NCI-H2171 (cell line): ENCODE results near the gene GPR62.
"Not testable (repeated sequence)": the region's sequence is repeated elsewhere in the genome, so short reads cannot be mapped to it uniquely, and the experiment has no call there.

Experiments
- DNase-seq: peaks from one replicate; lab custom pipeline; 2025; lab: John Stamatoyannopoulos, UW

Gene GPR62

DNA sequence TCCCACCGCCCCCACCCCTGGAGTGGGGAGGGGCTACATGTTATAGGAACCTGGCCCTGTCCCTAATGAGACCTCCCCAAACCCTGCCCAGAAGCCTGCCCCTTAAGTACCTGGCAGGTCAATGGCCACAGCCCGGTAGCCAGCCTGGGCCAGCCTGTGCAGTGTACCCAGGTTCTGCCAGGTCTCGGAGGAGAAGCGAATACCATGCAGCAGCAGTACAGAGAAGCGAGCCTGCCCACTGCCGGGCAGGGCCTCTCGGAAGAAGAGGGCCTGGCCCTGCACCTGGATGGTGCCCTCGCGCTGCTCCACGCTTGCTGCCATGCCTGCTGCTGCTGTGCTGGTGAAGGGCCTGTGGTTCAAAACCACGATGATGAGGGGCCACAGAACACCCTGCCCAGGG is 16.2 kb downstream of the GPR62 start:
- no peak for DNase-seq

DNA sequence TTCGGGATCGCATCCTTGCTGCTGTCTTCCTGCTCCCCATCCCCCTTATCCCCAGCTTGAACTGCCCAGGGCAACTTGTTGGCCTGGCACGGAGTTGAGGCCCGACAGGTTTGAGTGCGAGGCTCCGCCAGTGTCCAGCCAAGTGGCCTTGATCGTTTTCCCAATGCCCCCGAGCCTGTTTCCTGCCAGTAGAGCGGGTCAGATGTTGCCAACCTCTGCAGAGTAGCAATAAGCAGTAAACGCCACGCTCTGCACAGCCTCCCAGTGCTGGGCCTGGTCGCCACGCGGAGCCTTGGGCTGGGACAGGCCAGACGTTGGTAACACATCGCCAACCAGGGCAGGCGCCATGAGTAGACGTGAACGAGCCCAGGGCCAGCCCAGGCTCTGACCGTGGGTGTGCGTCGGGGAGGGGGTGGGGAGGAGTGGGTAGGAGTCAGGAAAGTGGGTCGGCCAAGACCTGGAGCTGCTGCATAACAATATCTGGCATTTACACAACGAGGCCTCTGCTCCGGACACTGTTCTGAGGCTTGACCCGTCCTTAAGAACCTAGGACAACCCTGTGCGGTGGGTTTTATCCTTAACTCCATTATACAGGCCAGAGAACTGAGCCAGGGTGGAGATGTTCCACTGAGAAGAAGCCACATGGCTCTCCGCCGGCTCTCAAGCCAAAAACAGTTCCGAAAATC is 19.2 kb downstream of the GPR62 start:
- DNase-seq = no peak

DNA sequence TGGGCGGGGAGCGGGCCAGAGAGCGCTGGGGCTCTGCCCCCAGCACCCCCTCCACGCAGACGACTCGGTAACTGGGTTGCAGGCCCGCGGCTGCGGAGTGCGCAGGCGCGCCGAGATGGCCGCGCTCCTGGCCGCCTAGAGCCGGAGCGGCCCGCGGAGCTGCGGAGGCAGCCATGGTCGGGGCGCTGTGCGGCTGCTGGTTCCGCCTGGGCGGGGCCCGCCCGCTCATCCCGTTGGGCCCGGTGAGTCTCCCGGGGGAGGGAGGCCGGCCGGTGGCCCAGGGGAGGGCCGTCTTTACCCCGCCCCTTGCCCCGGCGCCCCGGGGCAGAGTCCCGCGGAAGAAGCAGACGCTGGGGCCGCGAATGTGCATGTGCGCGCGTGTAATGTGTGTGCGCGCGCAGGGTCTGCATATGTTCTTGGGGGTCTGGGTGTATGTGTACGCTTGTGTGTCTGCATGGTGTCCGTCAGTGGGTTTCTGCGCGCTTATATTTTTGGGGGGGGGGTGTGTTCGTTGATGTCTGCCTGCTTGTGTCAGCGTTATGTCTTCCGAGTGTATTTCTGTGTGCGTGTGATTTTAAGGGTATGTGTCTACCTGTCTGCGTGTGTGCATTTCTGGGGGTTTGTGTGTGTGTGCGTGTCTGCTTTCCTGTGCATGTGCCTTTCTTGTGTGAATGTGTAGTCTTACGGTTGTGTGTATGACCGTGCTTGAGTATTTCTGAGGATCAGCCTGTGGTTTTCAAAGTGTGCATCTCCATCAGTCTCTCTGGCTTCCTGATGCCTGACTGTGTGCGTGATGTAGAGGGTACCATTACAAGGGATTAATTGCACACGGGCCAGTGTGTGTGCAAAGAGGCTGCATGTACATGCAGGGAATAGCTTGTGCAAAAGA is 20.0 kb downstream of the GPR62 start, which contains the start of gene ABHD14A:
TSS of gene ABHD14A (plus strand) at position 102 of the 889 bp plus-strand sequence. CDS start at position 174, 72 bp downstream.
- no peak for DNase-seq

DNA sequence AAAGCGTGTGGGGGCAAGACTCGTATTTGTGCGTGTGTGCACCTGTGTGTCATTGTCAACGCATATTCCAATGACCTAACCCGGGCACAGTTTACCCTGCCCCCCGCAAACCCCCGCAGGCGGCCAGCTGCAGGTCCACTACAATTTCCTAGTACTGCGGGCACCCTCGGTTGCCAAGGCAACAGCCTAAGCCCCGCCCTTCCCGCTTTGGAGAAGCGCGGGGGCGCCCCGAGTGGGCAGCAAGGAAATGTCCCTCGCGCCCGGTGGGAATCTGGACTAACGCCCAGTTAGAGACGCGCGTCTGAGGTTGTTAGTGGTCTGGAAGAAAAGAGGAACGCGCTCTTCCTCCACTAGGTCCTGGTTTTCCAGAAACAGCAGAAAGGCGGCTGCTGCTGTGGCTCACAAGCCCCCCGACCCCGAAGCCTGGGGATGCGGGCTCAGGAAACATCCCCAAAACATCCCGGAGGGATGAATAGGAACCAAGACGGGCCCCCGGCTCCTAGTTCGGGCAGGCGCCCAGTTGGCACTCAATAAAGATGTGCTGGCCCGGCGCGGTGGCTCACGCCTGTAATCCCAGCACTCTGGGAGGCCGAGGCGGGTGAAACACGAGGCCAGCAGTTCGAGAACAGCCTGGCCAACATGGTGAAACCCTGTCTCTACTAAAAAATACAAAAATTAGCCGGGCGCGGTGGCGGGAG is 20.8 kb downstream of the GPR62 start:
- no peak for DNase-seq

GRCh38 chr3:51977446-51978142 is 22.4 kb downstream of the GPR62 start:
- no peak for DNase-seq

- DNase-seq = no peak
These were observed 22.9 kb downstream of the GPR62 start for GRCh38 chr3:51978143-51978502.

DNA sequence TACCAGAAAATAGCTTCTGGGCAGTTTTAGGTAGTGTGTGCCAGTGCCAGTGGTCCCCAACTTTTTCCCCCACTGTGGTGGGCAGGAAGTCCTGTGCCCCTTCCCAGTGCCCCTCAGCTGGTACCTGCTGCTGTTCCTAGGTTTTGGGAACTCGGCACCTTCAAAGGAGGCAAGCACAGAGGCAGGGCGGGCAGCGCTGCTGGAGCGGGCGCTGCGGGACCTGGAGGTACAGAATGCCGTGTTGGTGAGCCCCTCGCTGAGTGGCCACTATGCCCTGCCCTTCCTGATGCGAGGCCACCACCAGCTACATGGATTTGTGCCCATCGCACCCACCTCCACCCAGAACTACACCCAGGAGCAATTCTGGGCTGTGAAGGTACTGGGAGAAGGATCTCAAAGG is 25.1 kb downstream of the GPR62 start:
- DNase-seq = no peak

DNA sequence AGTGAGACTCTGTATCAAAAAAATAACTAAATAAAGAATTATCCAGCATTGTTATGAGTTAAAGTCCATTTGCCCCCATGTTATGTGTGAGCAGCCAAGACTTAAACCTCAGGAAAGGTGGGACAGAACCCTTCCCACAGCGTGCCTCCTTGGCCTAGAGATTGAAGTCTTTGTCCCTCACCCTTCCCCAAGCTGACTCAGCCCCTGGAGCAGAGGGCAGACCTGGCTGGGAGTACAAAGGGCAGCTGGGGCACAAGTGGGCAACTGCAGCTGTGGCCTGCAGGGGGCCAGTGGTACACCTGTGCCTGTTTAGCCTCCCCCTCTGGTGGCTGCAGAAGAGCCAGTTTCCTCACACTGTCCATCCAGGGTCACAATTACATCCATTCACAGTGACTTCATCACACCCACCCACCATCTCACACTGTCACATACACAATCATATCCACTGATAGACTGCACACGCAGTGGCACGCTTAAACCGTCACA is 27.2 kb downstream of the GPR62 start:
- no peak for DNase-seq

DNA sequence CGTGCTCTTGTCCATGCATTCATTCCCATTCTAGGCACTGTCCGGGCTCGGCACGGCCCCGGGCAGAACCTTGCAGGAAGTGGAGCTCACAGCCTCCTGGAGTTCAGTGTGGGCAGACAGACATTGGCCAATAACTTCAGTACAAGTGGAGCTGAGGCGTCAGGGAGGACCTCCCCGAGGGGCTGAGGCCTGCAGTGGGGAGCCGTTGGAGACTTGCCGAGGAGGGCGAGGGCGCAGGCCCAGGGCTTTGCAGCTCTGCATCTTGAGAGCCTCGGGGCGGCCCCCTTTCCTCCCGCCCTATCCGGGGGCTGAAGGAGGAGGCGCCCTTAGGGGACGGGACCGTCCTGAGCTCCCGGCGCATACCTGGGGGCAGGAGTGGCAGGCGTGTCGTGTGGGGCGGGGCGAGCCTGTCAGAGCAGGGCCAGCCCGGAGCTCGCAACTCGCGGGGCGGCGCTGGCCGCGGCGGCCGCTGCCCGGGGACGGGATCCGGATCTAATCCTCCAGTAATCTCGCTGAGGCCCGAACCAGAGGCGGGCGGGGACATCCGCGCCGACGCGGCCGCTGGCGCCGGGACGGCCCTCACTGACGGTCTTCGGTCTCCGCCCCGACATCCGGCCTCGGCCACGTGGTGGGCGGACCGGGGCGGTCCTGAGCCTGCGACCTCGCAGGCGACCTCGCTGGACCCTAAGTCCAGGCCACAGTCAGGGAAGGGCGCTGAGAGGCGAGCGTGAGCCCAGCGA is 27.8 kb downstream of the GPR62 start, which contains the start of gene ACY1:
TSS of gene ACY1 (plus strand) at position 698 of the 740 bp plus-strand sequence. CDS start 530 bp downstream, outside the sequence.
- DNase-seq = no peak

GRCh38 chr3:51983578-51984268 is 28.5 kb downstream of the GPR62 start:
- DNase-seq = no peak

GRCh38 chr3:51984269-51984647 is 29.1 kb downstream of the GPR62 start:
- no peak for DNase-seq

- no peak for DNase-seq
These were observed 29.9 kb downstream of the GPR62 start for GRCh38 chr3:51985063-51985462.

DNA sequence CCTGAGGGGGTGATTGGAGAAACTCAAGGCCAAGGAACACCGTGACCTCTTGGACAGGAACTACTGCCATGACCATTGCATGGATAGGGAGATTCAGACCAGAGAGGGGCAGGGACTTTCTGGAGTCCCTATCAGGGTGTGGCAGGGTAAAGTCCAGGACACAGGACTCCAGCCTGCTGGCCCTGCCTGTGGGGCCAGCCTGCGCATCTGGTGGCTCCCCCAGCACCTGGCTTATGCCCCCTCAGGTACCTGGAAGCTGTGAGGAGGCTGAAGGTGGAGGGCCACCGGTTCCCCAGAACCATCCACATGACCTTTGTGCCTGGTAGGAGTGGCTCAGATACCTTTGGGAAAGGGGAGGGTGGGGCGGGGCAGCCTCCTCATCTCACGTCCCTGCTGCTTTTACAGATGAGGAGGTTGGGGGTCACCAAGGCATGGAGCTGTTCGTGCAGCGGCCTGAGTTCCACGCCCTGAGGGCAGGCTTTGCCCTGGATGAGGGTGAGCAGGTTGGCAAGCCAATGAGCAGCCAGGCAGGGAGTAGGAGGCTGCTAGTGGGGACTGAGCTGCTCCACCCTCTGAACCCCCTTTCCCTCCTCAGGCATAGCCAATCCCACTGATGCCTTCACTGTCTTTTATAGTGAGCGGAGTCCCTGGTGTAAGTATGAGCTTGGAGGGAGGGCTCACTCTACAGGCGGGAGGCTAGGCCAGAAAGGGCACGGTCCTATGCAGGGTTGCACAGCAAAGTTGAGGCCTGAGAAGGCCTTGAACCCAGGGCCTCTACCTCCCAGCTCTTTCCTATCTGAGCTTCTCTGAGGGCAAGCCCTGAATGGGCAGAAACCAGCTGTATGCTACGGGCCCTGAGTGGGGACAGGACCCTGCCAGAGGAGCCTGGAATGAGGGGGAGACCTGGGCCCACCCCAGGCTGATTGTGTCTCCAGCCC is 31.1 kb downstream of the GPR62 start:
- no peak for DNase-seq

GRCh38 chr3:51987568-51987967 is 32.4 kb downstream of the GPR62 start:
- no peak for DNase-seq

- DNase-seq = no peak
These were observed 33.3 kb downstream of the GPR62 start for GRCh38 chr3:51988286-51989146.

- DNase-seq = not testable (repeated sequence)
These were observed 35.4 kb downstream of the GPR62 start for GRCh38 chr3:51990501-51990971.

DNA sequence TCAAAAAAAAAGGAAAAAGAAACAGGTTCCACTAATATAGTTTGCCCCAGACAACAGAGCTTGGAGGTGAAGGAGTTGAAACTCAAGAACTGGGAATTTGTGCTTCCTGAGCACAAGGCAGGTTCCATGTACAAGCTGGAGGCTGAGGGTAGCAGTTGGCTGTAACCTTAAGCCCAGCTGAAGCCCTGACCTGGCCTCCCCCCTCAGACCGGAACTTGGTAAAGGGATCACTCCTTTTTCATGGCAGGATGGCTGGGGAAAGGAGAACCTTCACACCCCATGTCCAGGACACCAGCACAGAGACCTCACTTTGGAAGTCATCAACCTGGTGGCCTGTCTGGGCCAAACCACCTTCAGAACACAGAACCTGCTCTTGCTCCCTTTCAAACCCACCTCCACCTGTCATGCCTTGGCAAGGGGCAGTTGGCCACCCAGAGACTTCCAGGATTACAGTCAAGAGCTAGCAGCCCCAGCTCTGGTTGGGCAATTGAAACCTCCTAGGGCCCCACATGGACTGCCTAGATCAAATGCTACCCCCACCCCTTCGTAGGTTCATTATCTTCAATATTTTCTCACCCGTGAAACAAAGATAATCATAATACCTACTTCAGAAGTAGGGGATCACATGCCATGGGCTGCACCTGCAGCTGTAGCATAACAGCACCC is 37.0 kb downstream of the GPR62 start:
- no peak for DNase-seq

GRCh38 chr3:51993657-51994056 is 38.5 kb downstream of the GPR62 start:
- not testable (repeated sequence) for DNase-seq
